ENCODE results near the gene RSBN1. TPM values are rescaled to one million over a fixed set of nuclear protein-coding genes. Genes with fewer than 3 reads are reported as not detected.

The RSBN1 gene
- total and polyA plus RNA-seq, 9 of the 15 experiments (the other 6 are each of a cell fraction or from before 2014, with no cell fraction given) = 4.5 to 24.3 (median 13.0) TPM

DNA sequence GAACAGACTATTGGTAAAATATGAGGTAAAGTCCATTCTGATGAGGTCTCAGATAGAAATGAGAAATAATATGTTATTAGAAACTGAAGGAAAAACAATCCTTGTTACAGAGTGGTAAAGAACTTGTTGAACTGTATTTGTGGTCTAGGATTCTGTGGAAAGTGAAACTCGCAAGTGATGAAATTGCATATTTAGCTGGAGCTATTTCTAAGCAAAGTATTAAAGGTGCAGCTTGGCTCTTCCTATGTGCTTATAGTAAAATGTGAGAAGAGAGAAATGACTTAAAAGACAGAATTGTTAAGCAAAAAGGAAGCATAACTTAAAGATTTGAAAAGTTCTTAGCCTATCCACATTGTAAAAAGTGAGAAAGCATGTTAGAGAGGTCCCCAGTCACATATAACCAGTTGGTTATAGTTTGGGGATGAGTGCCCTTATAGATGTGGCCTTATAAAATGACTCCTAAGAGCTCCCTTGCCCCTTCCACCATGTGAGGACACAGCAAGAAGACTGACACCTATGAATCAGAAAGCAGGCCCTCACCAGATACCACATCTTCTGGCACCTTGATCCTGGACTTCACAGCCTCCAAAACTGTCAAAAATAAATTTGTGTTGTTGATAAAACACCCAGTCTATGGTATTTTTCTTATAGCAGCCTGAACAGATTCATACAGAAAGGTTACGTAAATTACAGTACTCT, 77.8 kb downstream of the RSBN1 start:
- H3K9me3 ChIP-seq (replicated peaks; ENCODE audit: control insufficient read depth, insufficient read depth, low read depth, low read length) = no peaks in the 10 kb centered on the region
- peaks cover 35% of the 10 kb centered on the region; the same call in 1 of the 3 replicates for H3K36me3 ChIP-seq (ENCODE audit: control insufficient read depth, insufficient read depth, low read length)
- no peak for ATAC-seq
- ChIA-PET CTCF (ENCODE audit: low intra/inter-chr PET ratio) (no interaction called here), POLR2A (interaction anchor here (1.1 kb wide), 1 partner anchor 25 kb away, joined by 4 read pairs; the partner anchor contains the start of gene PHTF1)
- H3K79me2 ChIP-seq (ENCODE audit: control insufficient read depth, insufficient read depth, low read length) = no peaks in the 10 kb centered on the region
- no peak for DNase-seq (ENCODE audit: extremely low read depth in 1 of 4, low spot score in 3 of 4)
- H3K4me3 ChIP-seq = no peak overlapping the region
- no peak for FAIRE-seq
- BruUV-seq (replicated peaks) = no TSS peak
- no peaks in the 10 kb centered on the region for H3K4me1 ChIP-seq (replicated peaks in 1 of 2; ENCODE audit: control insufficient read depth in 2 of 2, insufficient read depth in 2 of 2, low read length in 2 of 2)
- H4K20me1 ChIP-seq (replicated peaks; ENCODE audit: control insufficient read depth, insufficient read depth, low read length) = no peaks in the 10 kb centered on the region
- TF ChIP-seq ARHGAP35 (IDR thresholded peaks at IDR 0.05; ENCODE audit: partially characterized antibody) = no peak
- no peak for TF ChIP-seq RB1 (IDR thresholded peaks at IDR 0.05; ENCODE audit: low read depth)
- TF ChIP-seq ARID1B (IDR thresholded peaks at IDR 0.05) = no peak
- no peak overlapping the region for H3K4me2 ChIP-seq (ENCODE audit: insufficient read depth, low read length)
- 78% methylated on average over 2 of the region's 2 CpGs for WGBS (ENCODE audit: insufficient coverage, low coverage, missing lambda C conversion rate)
- H3K9me1 ChIP-seq (ENCODE audit: control insufficient read depth, insufficient read depth, low read length) = no peaks in the 10 kb centered on the region
- intact Hi-C loops (cut with micrococcal nuclease) = no loop called here
- H3K27ac ChIP-seq (ENCODE audit: extremely low read depth, low read depth, low read length) = no peak overlapping the region
- H2AFZ ChIP-seq (ENCODE audit: low read depth, low read length) = no peak overlapping the region
- no peaks in the 10 kb centered on the region for H3K27me3 ChIP-seq (ENCODE audit: control insufficient read depth in 2 of 2, insufficient read depth in 2 of 2, low read length in 2 of 2)
- H3K9ac ChIP-seq (ENCODE audit: insufficient read depth in 1 of 2, low read depth in 2 of 2, low read length in 2 of 2) = no peak overlapping the region
- in situ Hi-C loops (cut with MboI) = no loop called here

GRCh38 chr1:113732802-113733201, 79.5 kb downstream of the RSBN1 start:
- Histone ChIP-seq H3K9ac (ENCODE audit: insufficient read depth in 1 of 2, low read depth in 2 of 2, low read length in 2 of 2) (no peak overlapping the region), H3K36me3 (ENCODE audit: control insufficient read depth, insufficient read depth, low read length) (peaks cover 30% of the 10 kb centered on the region; the same call in 1 of the 3 replicates), H3K4me1 (replicated peaks in 1 of 2; ENCODE audit: control insufficient read depth in 2 of 2, insufficient read depth in 2 of 2, low read length in 2 of 2) (no peaks in the 10 kb centered on the region), H3K4me2 (ENCODE audit: insufficient read depth, low read length) (no peak overlapping the region), H3K27ac (ENCODE audit: extremely low read depth, low read depth, low read length) (no peak overlapping the region), H3K9me1 (ENCODE audit: control insufficient read depth, insufficient read depth, low read length) (no peaks in the 10 kb centered on the region), H3K4me3 (no peak overlapping the region), H3K79me2 (ENCODE audit: control insufficient read depth, insufficient read depth, low read length) (no peaks in the 10 kb centered on the region), H4K20me1 (replicated peaks; ENCODE audit: control insufficient read depth, insufficient read depth, low read length) (no peaks in the 10 kb centered on the region), H3K9me3 (replicated peaks; ENCODE audit: control insufficient read depth, insufficient read depth, low read depth, low read length) (no peaks in the 10 kb centered on the region), H2AFZ (ENCODE audit: low read depth, low read length) (no peak overlapping the region), H3K27me3 (ENCODE audit: control insufficient read depth in 2 of 2, insufficient read depth in 2 of 2, low read length in 2 of 2) (no peaks in the 10 kb centered on the region)
- in situ Hi-C loops (cut with MboI) = no loop called here
- FAIRE-seq (no peak), DNase-seq (ENCODE audit: extremely low read depth in 1 of 4, low spot score in 3 of 4) (peak in 1 of 4 experiments; percentile 9), ATAC-seq (peak; percentile 49; the same call in 2 of the 3 replicates)
- TF ChIP-seq EGR1 (conservative IDR thresholded peaks at IDR 0.05) (peak; percentile 17; the same call in 1 of the 2 replicates), RCOR1 (IDR thresholded peaks at IDR 0.05; ENCODE audit: borderline replicate concordance in 1 of 2, low read depth in 2 of 2, low read length in 2 of 2) (no peak), ZNF699 (CRISPR knock-in tag; IDR thresholded peaks at IDR 0.05; ENCODE audit: insufficient replicate concordance) (no peak), ZNF384 (IDR thresholded peaks at IDR 0.05; ENCODE audit: low read depth, low read length) (peak; percentile 59; the same call in 1 of the 2 replicates), FOXO4 (CRISPR knock-in tag; IDR thresholded peaks at IDR 0.05) (no peak)
- TF ChIP-seq, protein P1, sequence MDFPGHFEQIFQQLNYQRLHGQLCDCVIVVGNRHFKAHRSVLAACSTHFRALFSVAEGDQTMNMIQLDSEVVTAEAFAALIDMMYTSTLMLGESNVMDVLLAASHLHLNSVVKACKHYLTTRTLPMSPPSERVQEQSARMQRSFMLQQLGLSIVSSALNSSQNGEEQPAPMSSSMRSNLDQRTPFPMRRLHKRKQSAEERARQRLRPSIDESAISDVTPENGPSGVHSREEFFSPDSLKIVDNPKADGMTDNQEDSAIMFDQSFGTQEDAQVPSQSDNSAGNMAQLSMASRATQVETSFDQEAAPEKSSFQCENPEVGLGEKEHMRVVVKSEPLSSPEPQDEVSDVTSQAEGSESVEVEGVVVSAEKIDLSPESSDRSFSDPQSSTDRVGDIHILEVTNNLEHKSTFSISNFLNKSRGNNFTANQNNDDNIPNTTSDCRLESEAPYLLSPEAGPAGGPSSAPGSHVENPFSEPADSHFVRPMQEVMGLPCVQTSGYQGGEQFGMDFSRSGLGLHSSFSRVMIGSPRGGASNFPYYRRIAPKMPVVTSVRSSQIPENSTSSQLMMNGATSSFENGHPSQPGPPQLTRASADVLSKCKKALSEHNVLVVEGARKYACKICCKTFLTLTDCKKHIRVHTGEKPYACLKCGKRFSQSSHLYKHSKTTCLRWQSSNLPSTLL (IDR thresholded peaks at IDR 0.05) = no peak
- ChIA-PET CTCF (ENCODE audit: low intra/inter-chr PET ratio) (no interaction called here), POLR2A (no interaction called here)
- intact Hi-C loops (cut with micrococcal nuclease) = no loop called here
- no TSS peak for BruUV-seq (replicated peaks)
- WGBS (ENCODE audit: insufficient coverage, low coverage, missing lambda C conversion rate) = 69% methylated on average over 5 of the region's 5 CpGs
